Loucy (cell line): ENCODE data around the gene CDK1.

ENCODE experiments used
- H2AFZ ChIP-seq: fragments of 200-600 bp; sonication (generic); 2 replicates; pipeline ENCODE4 v1.6.0; 2016; ENCODE audit warnings: antibody characterized with exemption, mild to moderate bottlenecking, low read length, moderate library complexity
- H3F3A ChIP-seq: fragments of 200-600 bp; 2 replicates; pipeline ENCODE4 v1.6.0; 2016; ENCODE audit warnings: antibody characterized with exemption, low read depth, mild to moderate bottlenecking
- H3K27me3 ChIP-seq: fragments of 200-600 bp; sonication (generic); 2 replicates; pipeline ENCODE4 v1.6.1; 2014; ENCODE audit warnings: low read length, mild to moderate bottlenecking; ENCODE audit not compliant: insufficient read depth, poor library complexity, severe bottlenecking
- H3K36me3 ChIP-seq: fragments of 200-600 bp; sonication (generic); 2 replicates; pipeline ENCODE4 v1.6.1; 2016; ENCODE audit warnings: low read length; ENCODE audit not compliant: insufficient read depth
- H3K4me1 ChIP-seq: fragments of 200-600 bp; sonication (generic); 2 replicates; pipeline ENCODE4 v1.5.1; 2014; ENCODE audit warnings: low read length, mild to moderate bottlenecking; ENCODE audit not compliant: insufficient read depth, poor library complexity, severe bottlenecking
- H3K4me2 ChIP-seq: fragments of 200-600 bp; sonication (generic); 2 replicates; pipeline ENCODE4 v1.6.0; 2014; ENCODE audit warnings: antibody characterized with exemption, low read length, low read depth, mild to moderate bottlenecking; ENCODE audit not compliant: poor library complexity, severe bottlenecking
- H3K4me3 ChIP-seq: fragments of 200-600 bp; sonication (generic); 2 replicates; pipeline ENCODE4 v1.5.1; 2014; ENCODE audit warnings: low read length, mild to moderate bottlenecking, mixed read lengths; ENCODE audit not compliant: poor library complexity, severe bottlenecking
- H3K79me2 ChIP-seq: fragments of 200-600 bp; sonication (generic); 2 replicates; pipeline ENCODE4 v1.6.1; 2014; ENCODE audit warnings: low read length; ENCODE audit not compliant: insufficient read depth
- H3K9ac ChIP-seq: fragments of 200-600 bp; sonication (generic); 2 replicates; pipeline ENCODE4 v1.6.0; 2014; ENCODE audit warnings: mild to moderate bottlenecking, low read depth, low read length, moderate library complexity; ENCODE audit not compliant: poor library complexity, severe bottlenecking
- H3K9me2 ChIP-seq: fragments of 200-600 bp; sonication (generic); replicated peaks from 2 replicates; pipeline ENCODE4 v1.6.1; 2016; ENCODE audit warnings: low read depth, low read length, mixed read lengths
- H3K9me3 ChIP-seq: fragments of 200-600 bp; sonication (generic); 2 replicates; pipeline ENCODE4 v1.6.1; 2014; ENCODE audit warnings: mild to moderate bottlenecking, antibody characterized with exemption, low read length, low read depth; ENCODE audit not compliant: insufficient read depth
- H4K20me1 ChIP-seq: fragments of 200-600 bp; sonication (generic); 2 replicates; pipeline ENCODE4 v1.6.0; 2014; ENCODE audit warnings: antibody characterized with exemption, low read length, mild to moderate bottlenecking; ENCODE audit not compliant: insufficient read depth, poor library complexity, severe bottlenecking
- CTCF ChIP-seq: fragments of 200-600 bp; sonication (generic); conservative IDR thresholded peaks from 2 replicates; pipeline ENCODE4 v1.5.1; 2014; ENCODE audit warnings: mild to moderate bottlenecking, antibody characterized with exemption, low read length
- EZH2phosphoT487 ChIP-seq: fragments of 200-600 bp; IDR thresholded peaks from 2 replicates; pipeline ENCODE4 v1.6.1; 2018; ENCODE audit warnings: antibody characterized with exemption, mild to moderate bottlenecking, moderate library complexity, borderline replicate concordance

CDK1 gene

GRCh38 chr10:60733826-60734225 lies 44.5 kb upstream of the CDK1 start:
- Histone ChIP-seq H4K20me1 (no peaks in the 10 kb centered on the region), H3K4me2 (no peak overlapping the region), H3K36me3 (no peaks in the 10 kb centered on the region), H3K27me3 (no peaks in the 10 kb centered on the region), H3K4me1 (no peaks in the 10 kb centered on the region), H3K9me3 (no peaks in the 10 kb centered on the region), H2AFZ (no peak overlapping the region), H3F3A (no peaks in the 10 kb centered on the region), H3K9ac (no peak overlapping the region), H3K79me2 (no peaks in the 10 kb centered on the region), H3K9me2 (no peaks in the 10 kb centered on the region), H3K4me3 (no peak overlapping the region)
- TF ChIP-seq EZH2phosphoT487 (no peak), CTCF (no peak)

GRCh38 chr10:60734226-60734625 lies 44.1 kb upstream of the CDK1 start:
- TF ChIP-seq EZH2phosphoT487 (no peak), CTCF (no peak)
- Histone ChIP-seq H2AFZ (no peak overlapping the region), H3F3A (no peaks in the 10 kb centered on the region), H3K4me2 (no peak overlapping the region), H3K27me3 (no peaks in the 10 kb centered on the region), H3K4me1 (no peaks in the 10 kb centered on the region), H3K4me3 (no peak overlapping the region), H4K20me1 (no peaks in the 10 kb centered on the region), H3K36me3 (no peaks in the 10 kb centered on the region), H3K9me3 (no peaks in the 10 kb centered on the region), H3K9ac (no peak overlapping the region), H3K9me2 (no peaks in the 10 kb centered on the region), H3K79me2 (no peaks in the 10 kb centered on the region)

GRCh38 chr10:60735244-60735643 lies 43.0 kb upstream of the CDK1 start:
- no peaks in the 10 kb centered on the region for H3K9me2 ChIP-seq
- H2AFZ ChIP-seq = no peak overlapping the region
- no peak overlapping the region for H3K9ac ChIP-seq
- H4K20me1 ChIP-seq = no peaks in the 10 kb centered on the region
- H3K9me3 ChIP-seq = no peaks in the 10 kb centered on the region
- H3K4me3 ChIP-seq = no peak overlapping the region
- H3K4me2 ChIP-seq = no peak overlapping the region
- no peak for TF ChIP-seq CTCF
- TF ChIP-seq EZH2phosphoT487 = no peak
- H3K79me2 ChIP-seq = no peaks in the 10 kb centered on the region
- H3K4me1 ChIP-seq = no peaks in the 10 kb centered on the region
- no peaks in the 10 kb centered on the region for H3F3A ChIP-seq
- no peaks in the 10 kb centered on the region for H3K27me3 ChIP-seq
- no peaks in the 10 kb centered on the region for H3K36me3 ChIP-seq
